Measurements from ENCODE around the gene FHL2. TPM values are rescaled to one million over a fixed set of nuclear protein-coding genes. Genes with fewer than 3 reads are reported as not detected.
A peak's percentile ranks its signal among the peaks of the same experiment; 100 is the strongest.

Gene FHL2
- polyA plus RNA-seq, 3 donors = 0.03 TPM; not detected in 1

DNA sequence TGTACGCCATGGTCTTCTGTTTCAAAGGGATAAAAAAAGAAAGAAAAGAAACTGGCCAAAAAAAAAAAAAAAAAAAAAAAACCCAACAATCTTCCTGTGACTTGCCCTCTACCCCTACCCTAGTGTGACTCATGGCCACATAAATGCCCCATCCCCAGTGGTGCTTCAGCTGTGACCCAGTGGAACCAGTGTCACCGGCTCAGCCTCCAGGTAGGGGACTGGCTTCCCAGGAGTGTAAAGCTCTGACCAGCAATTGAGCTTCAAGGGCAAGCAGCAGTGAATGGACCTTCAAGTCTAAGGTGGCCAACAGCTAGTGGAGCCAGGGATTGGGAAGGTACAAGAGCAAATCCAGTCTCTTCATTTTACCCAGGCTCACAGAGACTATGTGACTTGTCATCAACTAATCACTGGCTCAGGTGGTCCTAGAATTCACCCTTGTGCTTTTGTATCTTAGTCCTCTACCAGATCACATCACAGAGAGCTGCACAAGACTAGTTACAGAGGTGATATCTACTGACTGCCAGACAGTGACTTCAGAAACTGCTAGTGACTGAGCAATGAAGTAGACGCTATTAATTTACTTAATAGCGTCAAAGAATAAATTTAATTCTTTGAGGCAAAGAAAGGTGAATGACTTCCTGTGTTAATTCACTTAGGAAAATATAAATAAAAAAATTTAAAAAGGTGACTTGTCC is 68.0 kb downstream of the FHL2 start:
- Mint-ChIP-seq H3K36me3 (peaks cover 0 to 3% of the 10 kb centered on the region in 2 donors), H3K4me1 (peaks cover 34% of the 10 kb centered on the region), H3K9me3 (no peaks in the 10 kb centered on the region), H3K4me3 (peak overlapping the region in 1 of 2 donors; percentile 41), H3K27me3 (ENCODE audit: low read depth in 3 of 3) (no peaks in the 10 kb centered on the region), H3K27ac (peak overlapping the region in 2 of 7 donors; percentile 81 to 93)
- Histone ChIP-seq H3K4me3 (replicated peaks in 1 of 3; ENCODE audit: low read depth in 2 of 3, low read length in 3 of 3) (peak overlapping the region in 1 of 3 experiments; percentile 74), H3K36me3 (replicated peaks in 1 of 2; ENCODE audit: control insufficient read depth in 1 of 2, insufficient read depth in 2 of 2, low read length in 2 of 2) (peaks cover 0 to 8% of the 10 kb centered on the region in 2 donors), H2AFZ (ENCODE audit: insufficient read depth, low read depth, low read length, poor library complexity, severe bottlenecking) (peak overlapping the region; percentile 100), H3K27ac (ENCODE audit: low read depth in 1 of 2, low read length in 2 of 2) (peak overlapping the region in 1 of 2 donors; percentile 86), H3K27me3 (ENCODE audit: control insufficient read depth in 2 of 2, insufficient read depth in 2 of 2, low read length in 2 of 2) (no peaks in the 10 kb centered on the region), H3K9me3 (replicated peaks in 1 of 2; ENCODE audit: control insufficient read depth in 1 of 2, insufficient read depth in 1 of 2, low read length in 2 of 2) (no peaks in the 10 kb centered on the region), H3K9ac (ENCODE audit: insufficient read depth, low read length, poor library complexity, severe bottlenecking) (no peak overlapping the region), H3K79me2 (ENCODE audit: insufficient read depth, low read length) (peaks cover 49% of the 10 kb centered on the region), H3K4me2 (replicated peaks; ENCODE audit: extremely low read depth, low read length, poor library complexity, severe bottlenecking) (peak overlapping the region; percentile 88), H3K4me1 (ENCODE audit: control insufficient read depth in 1 of 2, insufficient read depth in 2 of 2, low read length in 2 of 2) (peaks cover 24 to 29% of the 10 kb centered on the region in 2 donors), H4K20me1 (ENCODE audit: insufficient read depth, low read length) (peaks cover 5% of the 10 kb centered on the region)
- DNase-seq = peak in 1 of 3 donors; percentile 48
- TF ChIP-seq, protein P1, sequence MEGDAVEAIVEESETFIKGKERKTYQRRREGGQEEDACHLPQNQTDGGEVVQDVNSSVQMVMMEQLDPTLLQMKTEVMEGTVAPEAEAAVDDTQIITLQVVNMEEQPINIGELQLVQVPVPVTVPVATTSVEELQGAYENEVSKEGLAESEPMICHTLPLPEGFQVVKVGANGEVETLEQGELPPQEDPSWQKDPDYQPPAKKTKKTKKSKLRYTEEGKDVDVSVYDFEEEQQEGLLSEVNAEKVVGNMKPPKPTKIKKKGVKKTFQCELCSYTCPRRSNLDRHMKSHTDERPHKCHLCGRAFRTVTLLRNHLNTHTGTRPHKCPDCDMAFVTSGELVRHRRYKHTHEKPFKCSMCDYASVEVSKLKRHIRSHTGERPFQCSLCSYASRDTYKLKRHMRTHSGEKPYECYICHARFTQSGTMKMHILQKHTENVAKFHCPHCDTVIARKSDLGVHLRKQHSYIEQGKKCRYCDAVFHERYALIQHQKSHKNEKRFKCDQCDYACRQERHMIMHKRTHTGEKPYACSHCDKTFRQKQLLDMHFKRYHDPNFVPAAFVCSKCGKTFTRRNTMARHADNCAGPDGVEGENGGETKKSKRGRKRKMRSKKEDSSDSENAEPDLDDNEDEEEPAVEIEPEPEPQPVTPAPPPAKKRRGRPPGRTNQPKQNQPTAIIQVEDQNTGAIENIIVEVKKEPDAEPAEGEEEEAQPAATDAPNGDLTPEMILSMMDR (IDR thresholded peaks at IDR 0.05) = no peak
- intact Hi-C loops (cut with micrococcal nuclease) = loop anchor here in 1 of 2 donors (5.0 kb wide), 1 partner anchor 861 kb away; the partner anchor contains the start of gene UXS1
- 75% methylated on average over 1 of the region's 4 CpGs for WGBS (ENCODE audit: insufficient coverage)

DNA sequence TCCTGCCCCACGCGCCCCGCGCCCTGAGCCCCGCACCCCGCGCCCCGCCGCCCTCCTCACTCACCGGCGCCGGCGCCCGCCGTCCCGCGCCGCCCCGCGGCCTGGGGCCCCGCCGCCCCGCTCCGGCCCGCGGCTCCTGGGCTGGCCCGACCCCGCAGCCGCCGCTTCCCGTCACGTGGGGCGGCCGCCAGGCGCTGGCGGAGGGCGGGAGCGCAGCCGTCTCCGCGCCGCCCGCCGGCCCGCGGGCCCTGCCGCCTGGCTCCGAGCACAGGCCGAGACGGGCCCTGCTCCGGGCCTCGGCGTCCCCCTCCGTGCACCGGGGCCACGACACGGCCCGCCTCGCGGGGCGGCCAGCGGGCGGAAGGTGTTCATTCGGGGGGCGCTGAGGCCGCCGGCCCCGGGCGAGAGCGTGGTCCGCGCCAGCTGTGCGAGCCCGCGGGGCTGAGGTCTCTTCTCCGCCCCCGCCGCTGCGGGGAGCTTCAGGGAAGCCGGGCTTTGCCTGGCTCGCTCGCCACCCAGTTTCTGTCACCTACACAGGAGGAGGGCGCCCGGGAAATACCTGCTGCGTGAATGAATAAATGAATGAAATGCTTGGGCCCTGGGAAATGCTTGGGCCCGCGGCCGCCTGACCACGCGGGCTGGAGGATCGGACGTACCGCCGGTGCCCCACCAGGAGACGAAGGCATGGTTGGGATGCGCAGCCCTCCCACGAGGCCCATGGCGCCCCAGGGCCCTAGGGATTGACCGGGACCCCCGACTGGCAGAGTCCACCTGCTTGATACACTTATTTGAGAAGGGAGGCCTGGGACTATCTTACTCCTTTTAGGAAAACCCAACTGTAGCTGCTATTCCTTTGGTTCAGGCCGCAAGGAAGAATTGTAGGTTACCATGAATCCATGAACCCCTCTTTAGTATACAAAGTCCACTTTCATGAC is 69.0 kb downstream of the FHL2 start, which contains the start of gene TGFBRAP1:
Gene TGFBRAP1 (minus strand): TSS at position 175 of the 935 bp plus-strand sequence. CDS start 21,434 bp downstream, outside the sequence.
- Histone ChIP-seq H3K79me2 (ENCODE audit: insufficient read depth, low read length) (peaks cover 59% of the 10 kb centered on the region), H3K4me1 (ENCODE audit: control insufficient read depth in 1 of 2, insufficient read depth in 2 of 2, low read length in 2 of 2) (peaks cover 30 to 38% of the 10 kb centered on the region in 2 donors), H3K9me3 (replicated peaks in 1 of 2; ENCODE audit: control insufficient read depth in 1 of 2, insufficient read depth in 1 of 2, low read length in 2 of 2) (no peaks in the 10 kb centered on the region), H4K20me1 (ENCODE audit: insufficient read depth, low read length) (peaks cover 9% of the 10 kb centered on the region), H3K9ac (ENCODE audit: insufficient read depth, low read length, poor library complexity, severe bottlenecking) (peak within 1 kb of the TSS; percentile 93), H3K36me3 (replicated peaks in 1 of 2; ENCODE audit: control insufficient read depth in 1 of 2, insufficient read depth in 2 of 2, low read length in 2 of 2) (peaks cover 0 to 17% of the 10 kb centered on the region in 2 donors), H3K27me3 (ENCODE audit: control insufficient read depth in 2 of 2, insufficient read depth in 2 of 2, low read length in 2 of 2) (no peaks in the 10 kb centered on the region), H3K4me2 (replicated peaks; ENCODE audit: extremely low read depth, low read length, poor library complexity, severe bottlenecking) (peak within 1 kb of the TSS; percentile 88), H3K27ac (ENCODE audit: low read depth in 1 of 2, low read length in 2 of 2) (peak within 1 kb of the TSS; percentile 52 to 86), H2AFZ (ENCODE audit: insufficient read depth, low read depth, low read length, poor library complexity, severe bottlenecking) (peak within 1 kb of the TSS; percentile 100), H3K4me3 (replicated peaks in 1 of 3; ENCODE audit: low read depth in 2 of 3, low read length in 3 of 3) (peak within 1 kb of the TSS; percentile 59 to 83 (median 70))
- peak in 2 of 3 donors; percentile 49 to 51 for DNase-seq
- TF ChIP-seq, protein P1 (IDR thresholded peaks at IDR 0.05) = no peak
- intact Hi-C loops (cut with micrococcal nuclease) = loop anchor here in 1 of 2 donors (5.0 kb wide), 1 partner anchor 862 kb away; the partner anchor contains the start of gene UXS1
- H3K9me3 Mint-ChIP-seq = no peaks in the 10 kb centered on the region
- H3K36me3 Mint-ChIP-seq = peaks cover 0 to 6% of the 10 kb centered on the region in 2 donors
- under 1% methylated on average over 82 of the region's 101 CpGs for WGBS (ENCODE audit: insufficient coverage)
- no peaks in the 10 kb centered on the region for H3K27me3 Mint-ChIP-seq (ENCODE audit: low read depth in 3 of 3)
- H3K4me1 Mint-ChIP-seq = peaks cover 43% of the 10 kb centered on the region
- peak within 1 kb of the TSS; percentile 81 to 95 (median 88) for H3K27ac Mint-ChIP-seq
- H3K4me3 Mint-ChIP-seq = peak within 1 kb of the TSS; percentile 85 to 99
